Umbilical cord (tissue), 2 donors: ENCODE results near the gene GINS1. TPM values are rescaled to one million over a fixed set of nuclear protein-coding genes. Genes with fewer than 3 reads are reported as not detected.

Experiments
- DNase-seq: peaks from one replicate; pipeline ENCODE4 v3.0.0-alpha.2; 2015; ENCODE audit warnings: low spot score
- total RNA-seq: library from RNA; depleted of rRNA; stranded (reverse); fragments of >200 nt; gene quantifications from one replicate; pipeline ENCODE4 v1.2.3, GENCODE V29; 2014; ENCODE audit warnings: low replicate concordance; ENCODE audit not compliant: insufficient read depth

GINS1 gene
- total RNA-seq, 1 donor from 2014 or later, result 4.3 TPM

DNA sequence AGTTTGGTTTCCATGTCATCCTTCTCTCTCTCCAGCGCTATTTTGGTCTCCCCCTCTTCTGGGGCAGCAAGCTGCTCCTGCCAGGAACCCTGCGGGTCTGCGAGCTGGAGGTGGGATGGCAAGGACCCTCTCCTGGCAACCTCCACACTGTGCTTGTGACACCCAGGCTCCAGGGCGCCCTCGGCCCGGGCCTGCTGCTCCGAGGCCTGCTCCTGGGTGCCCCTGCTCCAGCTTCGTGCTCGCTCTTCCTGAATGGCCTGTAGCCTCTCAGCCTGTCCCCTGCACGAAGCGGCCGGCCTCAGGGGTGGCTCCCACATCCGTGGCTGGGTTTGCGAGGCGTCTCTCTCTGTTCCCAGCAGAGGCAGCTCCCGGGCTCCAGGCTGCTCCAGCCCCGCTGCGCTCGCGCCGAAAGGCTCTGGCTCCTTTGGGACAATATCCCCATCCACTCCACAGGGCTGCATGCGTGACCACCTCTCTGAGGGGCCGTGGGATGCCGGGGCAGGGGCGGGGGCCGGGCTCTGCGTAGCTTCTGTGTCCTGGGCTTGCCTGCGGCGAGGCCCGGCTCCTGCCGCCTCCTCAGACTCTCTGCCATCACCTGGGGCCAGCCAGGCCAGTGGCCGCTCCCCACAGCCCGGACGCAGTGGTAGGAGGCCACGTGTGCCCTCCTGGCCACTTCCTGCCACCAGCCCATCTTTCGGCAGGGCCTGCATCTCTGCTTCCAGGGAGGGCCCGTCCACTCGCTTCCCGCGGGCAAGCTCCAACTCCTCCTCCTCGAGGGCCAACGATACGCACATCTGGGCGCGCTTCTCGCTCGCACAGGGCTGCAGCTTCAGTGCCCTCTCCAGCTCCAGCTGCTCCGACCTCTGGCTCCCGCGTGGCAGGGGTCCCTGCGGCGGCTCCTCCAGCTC, 68.9 kb downstream of the GINS1 start:
- no peak for DNase-seq

GRCh38 chr20:25477014-25477882, 69.8 kb downstream of the GINS1 start:
- no peak for DNase-seq

DNA sequence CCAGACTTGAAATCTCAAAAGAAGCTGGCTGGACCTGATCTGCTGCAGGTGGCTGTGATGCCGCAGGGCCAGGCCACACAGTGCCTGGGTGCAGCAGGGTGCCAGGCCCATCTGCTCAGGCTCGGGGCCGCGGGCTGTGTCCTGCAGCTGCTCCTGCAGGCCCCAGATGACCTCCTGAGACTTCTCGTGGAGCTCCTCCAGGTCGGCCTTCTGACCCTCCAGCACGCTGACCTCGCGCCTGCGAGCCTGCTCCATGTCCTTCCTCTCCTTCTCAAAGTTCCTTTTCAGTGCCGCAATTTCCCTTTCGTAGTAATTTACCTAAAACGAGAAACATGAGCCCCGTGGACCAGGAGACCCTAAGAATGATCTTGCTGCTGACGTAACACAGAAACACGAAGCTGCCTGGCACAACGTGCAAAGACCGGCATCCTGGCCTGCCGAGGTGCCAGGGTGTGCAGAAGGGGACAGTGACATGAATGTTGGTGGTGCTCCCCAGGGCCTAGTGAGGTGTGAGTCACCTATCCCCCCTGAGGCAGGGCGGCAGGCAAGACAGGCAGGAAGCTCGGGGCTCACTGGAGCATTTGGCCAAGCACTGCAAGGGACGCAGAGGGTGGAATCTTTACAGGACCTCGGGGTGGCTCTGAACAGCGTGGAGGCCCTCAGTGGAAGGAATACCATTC, 71.6 kb downstream of the GINS1 start:
- no peak for DNase-seq

GRCh38 chr20:25479638-25480037, 72.2 kb downstream of the GINS1 start:
- no peak for DNase-seq

DNA sequence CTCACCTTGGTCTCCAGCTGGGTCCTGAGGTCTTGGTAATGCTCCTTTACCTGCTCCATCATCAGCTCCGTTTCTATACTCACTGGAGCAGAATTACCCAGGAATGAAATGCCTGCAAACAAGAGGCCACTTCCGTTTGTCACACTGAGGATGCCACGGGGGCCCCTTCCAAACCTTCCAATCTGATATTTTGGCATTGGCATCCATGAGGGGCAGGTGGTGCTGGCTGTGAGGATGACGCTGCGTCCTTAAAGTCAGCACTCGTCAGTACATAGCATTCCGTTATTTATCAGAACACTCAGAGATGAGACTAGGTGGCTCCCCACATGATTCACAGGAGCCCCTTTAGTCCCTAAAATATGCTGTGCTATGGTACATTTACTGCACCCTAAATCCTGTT, 72.7 kb downstream of the GINS1 start:
- DNase-seq, result no peak

- no peak for DNase-seq
These were observed 73.3 kb downstream of the GINS1 start for GRCh38 chr20:25480797-25481196.

DNA sequence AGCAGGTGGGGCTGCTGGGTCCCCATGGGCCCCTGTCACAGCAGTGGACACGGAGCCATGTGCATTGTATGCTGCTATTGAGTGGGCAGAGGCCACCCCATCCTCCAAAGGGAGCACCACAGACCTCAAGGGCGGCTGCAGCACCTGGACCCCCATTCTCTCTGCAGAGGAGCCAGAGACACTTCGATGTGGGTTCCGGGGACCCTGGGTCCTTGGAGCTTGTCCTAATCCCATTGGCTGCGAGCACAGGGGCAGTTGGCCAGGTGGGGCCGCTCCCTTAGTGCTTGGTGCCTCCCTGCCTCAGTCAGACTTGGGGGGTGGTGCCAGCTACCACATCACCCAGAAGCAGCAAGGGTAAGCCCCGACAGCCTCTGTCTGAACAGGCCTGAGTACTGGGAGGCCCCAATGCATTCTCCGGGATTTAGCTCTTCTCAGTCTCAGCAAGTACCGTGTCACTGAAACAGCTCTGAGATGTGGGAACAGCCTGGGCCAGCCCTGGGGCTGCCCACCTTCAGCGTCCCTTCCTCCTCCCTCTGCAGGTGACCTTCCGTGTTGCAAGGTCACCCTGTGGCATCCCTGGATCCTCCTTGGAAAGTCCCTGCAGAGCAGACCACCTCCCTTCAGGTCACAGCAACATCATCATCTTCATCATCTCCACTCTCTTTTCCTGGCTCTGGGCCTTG, 73.9 kb downstream of the GINS1 start:
- no peak for DNase-seq

DNA sequence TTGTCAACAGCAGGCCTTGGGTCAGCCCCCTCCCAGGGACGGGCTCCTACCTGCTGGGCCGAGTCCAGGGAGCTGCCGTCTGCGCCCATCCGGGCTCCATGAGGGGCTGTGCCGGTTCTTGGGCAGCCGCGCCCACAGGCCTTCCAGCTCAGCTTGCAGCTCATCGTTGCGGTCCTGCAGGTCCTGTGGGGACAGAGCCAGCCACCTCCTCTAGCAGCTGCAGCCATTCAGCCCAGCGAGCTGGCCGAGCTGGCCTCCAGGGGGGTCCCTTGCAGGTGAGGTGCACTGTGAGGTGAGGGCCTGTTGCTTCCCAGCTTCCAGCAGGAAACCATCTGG, 74.4 kb downstream of the GINS1 start:
- DNase-seq, result no peak

GRCh38 chr20:25483431-25484132, 76.1 kb downstream of the GINS1 start:
- no peak for DNase-seq

DNA sequence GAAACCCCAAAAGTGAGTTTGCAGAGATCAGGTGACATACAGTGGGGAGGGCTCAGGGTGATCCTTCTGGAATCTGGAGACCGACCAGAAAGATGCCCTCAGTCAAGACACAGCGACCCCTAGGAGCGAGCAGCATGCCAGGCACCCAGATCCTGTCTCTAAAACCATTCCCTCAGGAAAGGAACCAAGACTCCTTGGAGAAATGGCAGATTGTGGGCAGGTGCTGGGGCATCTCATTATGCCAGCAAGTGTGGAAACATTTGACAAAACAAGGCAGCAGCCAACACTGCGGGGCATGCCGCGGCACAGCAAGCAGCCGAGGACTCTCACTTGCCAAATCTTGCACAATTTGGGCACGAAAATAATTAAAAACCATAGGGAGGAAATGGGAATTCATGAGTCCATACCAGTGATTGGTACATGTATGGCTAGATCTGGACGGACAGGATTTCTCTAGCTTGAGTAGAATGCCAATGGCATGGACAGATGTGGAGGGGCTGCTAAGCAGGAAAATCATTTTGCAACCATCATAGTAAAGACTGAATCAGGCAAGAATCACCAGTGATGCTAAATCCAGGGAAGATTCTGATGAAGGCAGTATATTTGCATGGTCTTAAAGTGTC, 76.9 kb downstream of the GINS1 start:
- no peak for DNase-seq

DNA sequence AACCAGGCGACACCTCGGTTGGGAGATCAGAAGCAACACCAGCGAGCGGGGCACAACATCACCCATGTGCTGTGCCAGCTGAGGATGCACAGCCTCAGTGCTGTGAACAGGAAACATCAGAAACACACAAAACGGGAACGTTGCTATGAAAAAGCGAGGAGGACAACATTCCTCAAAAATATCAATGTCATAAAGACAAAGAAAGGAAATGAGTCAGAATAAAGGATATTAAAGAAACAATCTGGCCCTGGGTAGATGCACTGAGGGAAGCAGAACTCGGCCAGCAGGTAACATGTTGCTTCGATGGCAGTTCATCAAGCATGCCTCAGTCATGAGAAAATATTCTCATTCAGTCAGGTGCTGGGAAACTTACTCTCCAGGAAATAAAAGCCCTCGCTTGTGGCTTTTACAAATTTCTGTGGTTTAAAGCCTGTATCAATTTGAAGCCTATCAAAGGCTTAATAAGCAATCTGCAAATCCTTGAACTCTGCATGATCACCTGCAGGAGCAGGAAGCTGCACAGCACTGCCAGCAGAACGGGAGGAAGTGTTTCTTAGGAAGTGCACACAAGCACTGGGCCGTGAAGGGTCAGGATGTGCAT, 77.5 kb downstream of the GINS1 start:
- no peak for DNase-seq

- no peak for DNase-seq
These were observed 78.4 kb downstream of the GINS1 start for GRCh38 chr20:25485872-25486271.

DNA sequence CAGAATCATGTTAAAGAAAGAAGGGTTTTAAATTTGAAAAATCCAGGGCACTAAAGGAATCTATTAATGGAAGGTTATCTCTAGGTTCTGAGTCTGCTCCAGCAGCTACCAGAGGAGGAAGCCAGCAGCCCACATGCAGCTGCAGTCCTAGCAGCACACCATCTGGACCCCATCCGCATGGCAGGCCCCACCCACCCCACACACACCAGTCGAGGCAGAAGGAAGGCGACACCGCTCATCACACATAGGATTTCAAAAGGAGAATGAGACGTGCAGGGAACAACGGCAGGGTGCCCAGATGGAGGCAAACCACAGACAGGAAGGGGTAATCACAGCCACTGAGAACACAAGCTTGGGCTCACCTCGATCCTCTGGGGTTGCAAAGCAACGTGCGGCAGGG, 78.9 kb downstream of the GINS1 start:
- peak; percentile 24 for DNase-seq

DNA sequence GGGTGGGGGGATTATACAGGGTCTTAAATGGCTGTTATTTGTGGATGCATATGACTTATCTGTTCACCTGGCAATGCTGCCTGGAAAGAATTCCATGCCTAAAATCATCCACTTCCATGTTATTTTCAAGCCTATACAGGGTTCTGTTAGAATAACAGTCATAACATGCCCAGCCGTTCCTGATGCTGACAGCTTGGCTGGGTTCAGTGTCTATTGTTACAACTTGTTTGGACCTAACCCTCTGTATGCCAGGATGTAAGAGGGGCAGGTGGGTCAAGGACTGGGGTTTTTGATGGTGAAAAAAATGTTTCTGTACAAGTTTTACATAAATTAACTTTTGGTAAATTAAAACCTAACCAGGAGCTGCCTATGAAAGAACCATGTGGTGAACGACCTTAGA, 79.8 kb downstream of the GINS1 start:
- no peak for DNase-seq

GRCh38 chr20:25487975-25488374, 80.5 kb downstream of the GINS1 start:
- no peak for DNase-seq

- no peak for DNase-seq
These were observed 81.9 kb downstream of the GINS1 start for GRCh38 chr20:25489221-25489871.

- no peak for DNase-seq
These were observed 83.4 kb downstream of the GINS1 start for GRCh38 chr20:25490656-25491445.

- DNase-seq, result peak; percentile 20
These were observed 84.1 kb downstream of the GINS1 start for GRCh38 chr20:25491446-25492038.
